GM12878 (cell line): Measurements from ENCODE around the gene MYBPC2. TPM values are rescaled to one million over a fixed set of nuclear protein-coding genes. Genes with fewer than 3 reads are reported as not detected.

ENCODE experiments used
- ATAC-seq: fragments of 200-7000 bp; cut with Tn5 transposase; 3 replicates; pipeline ENCODE4 v1.9.1; 2020; ENCODE audit warnings: mild to moderate bottlenecking, moderate library complexity
- BruUV-seq: library from RNA; stranded (reverse); fragments of 400-500 nt; replicated peaks from 2 replicates; lab custom pipeline; 2021; lab: Mats Ljungman, UMichigan
- CTCF ChIA-PET: fragments of 300-600 bp; sonication (Branson Sonifier 250); formaldehyde crosslinking; extraction: SDS; loops from one replicate; lab custom pipeline; 2021; ENCODE audit warnings: inconsistent platforms; lab: Yijun Ruan, JAX
- POLR2A ChIA-PET: fragments of 350-600 bp; formaldehyde crosslinking; extraction: SDS; loops from one replicate; lab custom pipeline; 2021; ENCODE audit warnings: inconsistent platforms; lab: Charles Lee
- RAD21 ChIA-PET: fragments of 300-600 bp; sonication (Branson Sonifier 250); formaldehyde crosslinking; loops from one replicate; lab custom pipeline; 2023; ENCODE audit warnings: antibody characterized with exemption; ENCODE audit not compliant: unreplicated experiment; lab: Charles Lee
- SMC1A ChIA-PET: fragments of 300-600 bp; sonication (Branson Sonifier 250); formaldehyde crosslinking; loops from one replicate; lab custom pipeline; 2023; ENCODE audit not compliant: unreplicated experiment, uncharacterized antibody; lab: Charles Lee
- DNase-seq: peaks from one replicate; pipeline ENCODE4 v3.0.0-alpha.2; 2011; ENCODE audit warnings: low read depth, low spot score
- FAIRE-seq: peaks from 3 replicates; lab custom pipeline; 2011; peaks lifted over from hg19 to GRCh38; lab: Jason Lieb, UNC
- H2AFZ ChIP-seq: 2 replicates; pipeline ENCODE4 v1.6.0; 2011; ENCODE audit warnings: low read depth, low read length, control low read depth; ENCODE audit not compliant: control insufficient read depth
- H3K27ac ChIP-seq: 2 replicates; pipeline ENCODE4 v1.5.1; 2011; ENCODE audit warnings: control low read depth; ENCODE audit not compliant: control insufficient read depth, insufficient read depth
- H3K27me3 ChIP-seq, 2 experiments: replicated peaks in 1 of 2; 2 replicates each; pipeline versions ENCODE4 v1.6.0 to v1.6.1; 2011; ENCODE audit warnings: low read length in 1 of 2; ENCODE audit not compliant: control insufficient read depth in 2 of 2, insufficient read depth in 2 of 2
- H3K36me3 ChIP-seq, 2 experiments: 2 replicates each; pipeline ENCODE4 v1.5.1; 2011; ENCODE audit warnings: low read length in 1 of 2; ENCODE audit not compliant: control insufficient read depth in 2 of 2, insufficient read depth in 2 of 2
- H3K4me1 ChIP-seq: 2 replicates; pipeline ENCODE4 v1.6.1; 2011; ENCODE audit warnings: mild to moderate bottlenecking, low read length, moderate library complexity, mixed read lengths; ENCODE audit not compliant: control insufficient read depth, insufficient read depth
- H3K4me2 ChIP-seq: 2 replicates; pipeline ENCODE4 v1.6.0; 2011; ENCODE audit warnings: control low read depth; ENCODE audit not compliant: control insufficient read depth, insufficient read depth
- H3K4me3 ChIP-seq: fragments of 200-600 bp; sonication (generic); 2 replicates; pipeline ENCODE4 v1.5.1; 2016
- H3K79me2 ChIP-seq: 2 replicates; pipeline ENCODE4 v1.6.0; 2011; ENCODE audit warnings: low read length; ENCODE audit not compliant: control insufficient read depth, insufficient read depth
- H3K9ac ChIP-seq: 2 replicates; pipeline ENCODE4 v1.8.0; 2011; ENCODE audit warnings: low read length, control low read depth, mixed read lengths; ENCODE audit not compliant: control insufficient read depth, insufficient read depth
- H3K9me3 ChIP-seq: replicated peaks from 3 replicates; pipeline ENCODE4 v1.5.1; 2011; ENCODE audit warnings: mild to moderate bottlenecking, low read length; ENCODE audit not compliant: control insufficient read depth, insufficient read depth
- H4K20me1 ChIP-seq: 2 replicates; pipeline ENCODE4 v1.6.0; 2011; ENCODE audit not compliant: control insufficient read depth, insufficient read depth
- BRCA1 ChIP-seq: IDR thresholded peaks from 2 replicates; pipeline ENCODE4 v1.6.1; 2011; ENCODE audit warnings: low read depth, low read length, improper control_type of control experiment
- HCFC1 ChIP-seq: fragments of 150-350 bp; IDR thresholded peaks from 2 replicates; pipeline ENCODE4 v1.6.1; 2014; ENCODE audit warnings: low read length
- NFXL1 ChIP-seq: fragments of 450-650 bp; IDR thresholded peaks from 2 replicates; pipeline ENCODE4 v1.6.1; 2017; ENCODE audit warnings: antibody characterized with exemption, mild to moderate bottlenecking, borderline replicate concordance
- NFYA ChIP-seq: IDR thresholded peaks from 2 replicates; pipeline ENCODE4 v1.6.1; 2011; ENCODE audit warnings: low read depth, mild to moderate bottlenecking, low read length, improper control_type of control experiment, borderline replicate concordance
- NR2C2 ChIP-seq: IDR thresholded peaks from 2 replicates; pipeline ENCODE4 v1.6.1; 2011; ENCODE audit warnings: borderline replicate concordance, low read depth; ENCODE audit not compliant: control insufficient read depth, insufficient read length
- POLR2AphosphoS2 ChIP-seq: IDR thresholded peaks from 2 replicates; pipeline ENCODE4 v1.6.1; 2011; ENCODE audit warnings: low read depth, mild to moderate bottlenecking, low read length, improper control_type of control experiment, moderate library complexity
- PRDM15 ChIP-seq: fragments of 450-650 bp; formaldehyde crosslinking; IDR thresholded peaks from 2 replicates; pipeline ENCODE4 v1.4.0; 2020; ENCODE audit warnings: mild to moderate bottlenecking, moderate library complexity
- WGBS: methylation state at CpG from one replicate; pipeline ENCODE4 v1.1.6; 2016; ENCODE audit warnings: low lambda C conversion rate; ENCODE audit not compliant: insufficient replicate concordance, insufficient coverage; ENCODE audit errors: missing lambda C conversion rate; 5-methylcytosine and 5-hydroxymethylcytosine counted together
- in situ Hi-C: fragments of 300-500 bp; cut with MboI; formaldehyde crosslinking; loops from 9 replicates; pipeline ENCODE4 v1.14.3; 2018; ENCODE audit warnings: mixed read lengths
- intact Hi-C: fragments of 100-400 bp; cut with micrococcal nuclease; formaldehyde crosslinking; loops from one replicate; pipeline ENCODE4 v1.14.2; 2022; ENCODE audit not compliant: unreplicated experiment
- polyA plus RNA-seq, 11 experiments: library from polyadenylated mRNA; depleted of rRNA in 4 of 11; unstranded in 6 of 11; stranded (reverse) in 5 of 11; fragments of >200 nt; fragmentation: Nextera tagmentation in 4 of 11; fragmentation: Illumina TruSeq in 1 of 11; extraction: Ambion mirVana in 4 of 11; extraction: Trizol in 1 of 11; gene quantifications; 1 replicate in 1 of 11; 2 replicates in 10 of 11; pipeline versions ENCODE4 v1.2.1 to v1.2.3, GENCODE V29; 2011 to 2016; ENCODE audit warnings: inconsistent platforms in 2 of 11, missing spikeins in 2 of 11, low read depth in 1 of 11
- total RNA-seq, 4 experiments: library from RNA; depleted of rRNA in 3 of 4; stranded (reverse); fragments of >200 nt in 3 of 4; fragmentation: Illumina TruSeq in 1 of 4; extraction: Trizol in 1 of 4; gene quantifications; 2 replicates each; pipeline versions ENCODE4 v1.2.1 to v1.2.3, GENCODE V29; 2013 to 2021

The MYBPC2 gene
- total and polyA plus RNA-seq, 10 of the 15 experiments (the other 5 are each of a cell fraction or from before 2014, with no cell fraction given), result 0.09 to 2.6 (median 0.61) TPM

DNA sequence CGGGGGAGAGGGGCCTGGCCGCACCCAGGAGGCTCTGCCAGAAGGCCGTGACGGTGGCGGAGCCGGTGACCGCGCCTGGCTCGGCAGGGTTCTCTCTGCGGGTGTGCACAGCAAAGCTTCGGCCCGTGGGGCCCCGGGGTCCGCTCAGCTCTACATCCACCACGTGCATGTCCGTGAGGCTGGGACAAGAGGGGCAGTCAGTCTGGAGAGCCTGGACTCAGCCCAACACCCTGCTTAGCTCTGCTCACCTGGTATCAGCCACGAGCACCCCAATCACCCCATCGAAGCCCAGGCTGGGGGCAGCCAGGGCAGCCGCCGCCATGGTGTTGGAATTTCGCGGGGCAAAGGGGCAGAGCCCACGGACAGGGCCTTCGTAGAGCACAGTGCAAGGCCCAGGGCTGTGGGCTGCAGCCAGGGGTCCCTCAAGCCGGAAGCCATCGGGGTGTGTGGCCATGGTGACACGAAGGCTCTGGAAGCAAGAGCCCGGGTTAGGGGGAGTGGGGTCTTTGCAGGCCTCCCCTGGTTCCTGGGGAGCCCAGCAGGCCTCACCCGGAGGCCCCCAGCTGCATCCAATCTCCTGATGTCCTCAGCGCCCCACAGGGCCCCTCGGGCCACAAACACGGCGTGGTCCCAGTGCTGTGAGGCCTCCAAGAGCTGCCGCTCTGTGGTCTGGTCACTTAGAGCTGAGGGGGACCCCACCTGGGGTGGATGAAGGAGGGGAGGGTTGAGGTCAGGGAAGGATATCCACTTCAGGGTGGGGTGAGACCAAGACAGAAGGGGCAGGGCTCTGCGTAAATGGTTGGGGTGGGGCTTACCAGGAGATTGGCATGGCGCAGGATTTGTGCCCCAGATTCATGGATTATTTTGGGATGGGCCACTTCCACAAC, 79.7 kb downstream of the MYBPC2 start:
- in situ Hi-C loops (no loop called here), intact Hi-C loops (no loop called here)
- no peak for FAIRE-seq
- Histone ChIP-seq H3K27me3 (no peaks in the 10 kb centered on the region), H3K9me3 (no peaks in the 10 kb centered on the region), H2AFZ (no peak overlapping the region), H3K4me2 (peak overlapping the region; percentile 71; the same call in 1 of the 2 replicates), H3K27ac (no peak overlapping the region), H3K79me2 (no peaks in the 10 kb centered on the region), H3K36me3 (no peaks in the 10 kb centered on the region), H3K4me1 (peaks cover 3% of the 10 kb centered on the region; the same call in 1 of the 2 replicates), H3K4me3 (peak overlapping the region; percentile 81; the same call in 1 of the 2 replicates), H4K20me1 (no peaks in the 10 kb centered on the region), H3K9ac (peak overlapping the region; percentile 16; the same call in 1 of the 2 replicates)
- ChIA-PET RAD21 (interaction anchor here (0.8 to 1.4 kb wide), 2 partner anchors 16 to 52 kb away, joined by 3 to 4 read pairs; no protein-coding TSS in a partner anchor), CTCF (interaction anchor here (1.3 to 1.4 kb wide), 2 partner anchors 144 to 155 kb away, joined by 4 read pairs; no protein-coding TSS in a partner anchor), SMC1A (no interaction called here), POLR2A (no interaction called here)
- no peak for DNase-seq
- BruUV-seq, result no TSS peak
- no peak for ATAC-seq
- 88% methylated on average over 31 of the region's 36 CpGs for WGBS
- TF ChIP-seq POLR2AphosphoS2 (peak; percentile 18; the same call in 1 of the 2 replicates), BRCA1 (no peak)

GRCh38 chr19:50512999-50513745, 80.5 kb downstream of the MYBPC2 start:
- BruUV-seq, result no TSS peak
- DNase-seq (no peak), FAIRE-seq (no peak), ATAC-seq (no peak)
- no peak for TF ChIP-seq HCFC1
- no peak for TF ChIP-seq PRDM15 (CRISPR knock-in tag)
- no peak for TF ChIP-seq NFYA
- no peak for TF ChIP-seq NR2C2
- no peak for TF ChIP-seq NFXL1
- no peak overlapping the region for H2AFZ ChIP-seq
- ChIA-PET RAD21 (no interaction called here), CTCF (no interaction called here), POLR2A (no interaction called here), SMC1A (no interaction called here)
- H3K4me2 ChIP-seq, result no peak overlapping the region
- in situ Hi-C loops, result no loop called here
- H3K27me3 ChIP-seq, result no peaks in the 10 kb centered on the region
- no peaks in the 10 kb centered on the region for H3K9me3 ChIP-seq
- H3K27ac ChIP-seq, result no peak overlapping the region
- no peak overlapping the region for H3K9ac ChIP-seq
- no peaks in the 10 kb centered on the region for H3K79me2 ChIP-seq
- peaks cover 3% of the 10 kb centered on the region; the same call in 1 of the 2 replicates for H3K4me1 ChIP-seq
- H3K36me3 ChIP-seq, result no peaks in the 10 kb centered on the region
- no peaks in the 10 kb centered on the region for H4K20me1 ChIP-seq
- 69% methylated on average over 12 of the region's 12 CpGs for WGBS
- no peak overlapping the region for H3K4me3 ChIP-seq
- intact Hi-C loops, result no loop called here
